Activated naive CD8-positive, alpha-beta T cell treated with anti-CD3 and anti-CD28 coated beads, Interleukin-2, amount 50 U/mL, for 16 hours (primary cell): ENCODE results near the gene TMC6.
"Not testable (repeated sequence)": the region's sequence is repeated elsewhere in the genome, so short reads cannot be mapped to it uniquely, and the experiment has no call there.

ENCODE experiments used
- DNase-seq: peaks from one replicate; pipeline ENCODE4 v3.0.0-alpha.2; 2020; ENCODE audit warnings: low read depth, low spot score

TMC6 gene

DNA sequence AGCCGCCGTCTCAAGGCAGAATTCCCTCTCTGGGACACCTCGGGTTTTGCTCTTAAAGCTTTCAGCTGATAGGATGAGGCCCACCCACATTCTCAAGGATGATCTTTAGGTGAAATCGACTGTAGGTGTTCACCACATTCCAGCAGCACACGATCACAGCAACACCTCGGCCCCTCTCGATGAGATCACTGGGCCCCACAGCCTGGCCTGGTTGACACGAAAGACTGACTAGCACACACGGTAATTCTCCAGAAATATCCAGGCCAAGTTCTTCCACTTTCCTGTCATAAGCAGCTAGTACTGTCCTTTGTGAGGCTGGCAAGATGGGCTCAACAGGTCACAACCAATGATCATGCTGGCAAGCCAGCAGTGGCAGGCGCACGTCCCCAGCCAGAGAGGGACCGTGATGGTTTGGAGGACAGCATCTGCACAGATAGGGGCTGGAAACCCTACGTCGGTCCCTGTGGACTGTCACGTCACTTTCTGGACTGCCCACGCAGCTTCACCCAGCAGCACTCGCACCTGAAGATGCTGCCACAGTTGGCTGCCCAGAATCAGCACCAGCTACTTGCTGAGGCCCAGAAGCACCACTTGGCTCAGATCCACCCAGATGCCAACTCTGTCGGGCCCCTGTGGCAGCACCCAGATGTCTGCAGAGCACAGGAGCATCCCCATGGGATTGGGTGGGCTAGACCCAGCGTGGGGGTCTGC, 17.4 kb downstream of the TMC6 start:
- DNase-seq = no peak

DNA sequence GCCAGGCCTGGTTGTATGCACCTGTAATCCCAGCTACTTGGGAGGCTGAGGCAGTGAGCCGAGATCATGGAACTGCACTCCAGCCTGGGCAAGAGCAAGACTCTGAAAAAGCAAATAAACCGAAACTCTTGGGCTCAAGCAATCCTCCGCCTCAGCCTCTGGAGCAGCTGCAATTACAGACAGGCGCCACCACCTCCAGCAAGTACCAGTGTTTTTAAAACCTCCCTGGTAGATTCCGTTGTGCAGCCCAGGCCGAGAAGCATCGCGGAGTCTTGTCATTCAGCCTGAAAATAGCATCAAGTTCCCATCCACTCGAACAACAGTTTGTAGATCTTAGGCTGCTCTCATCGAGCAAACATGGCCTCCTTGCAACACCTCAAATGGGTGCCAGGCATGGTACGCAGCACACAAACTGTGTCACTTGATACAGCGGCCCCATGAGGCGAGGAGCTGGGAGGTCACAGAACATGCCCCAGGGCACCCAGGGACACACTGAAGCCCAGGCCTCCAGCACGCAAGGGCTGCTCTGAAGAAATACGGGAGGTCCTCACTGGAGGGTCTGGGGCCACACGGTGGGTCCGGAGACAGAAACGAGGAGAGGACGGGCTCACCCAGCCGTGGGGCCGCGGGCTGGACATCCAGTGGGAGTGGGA, 18.1 kb downstream of the TMC6 start:
- DNase-seq = no peak

DNA sequence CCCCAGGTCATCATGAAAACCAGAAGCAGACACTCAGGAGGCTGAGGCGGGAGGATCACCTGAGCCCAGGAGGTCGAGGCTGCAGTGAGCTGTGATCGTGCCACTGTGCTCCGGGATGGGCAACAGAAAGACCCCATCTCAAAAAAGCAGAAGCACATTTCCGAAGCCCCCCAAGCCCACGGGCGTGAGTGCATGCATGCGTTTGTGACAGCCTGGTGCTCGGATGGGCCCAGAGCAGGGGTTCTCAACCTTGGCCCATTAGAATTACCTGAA, 19.1 kb downstream of the TMC6 start:
- DNase-seq = no peak

DNA sequence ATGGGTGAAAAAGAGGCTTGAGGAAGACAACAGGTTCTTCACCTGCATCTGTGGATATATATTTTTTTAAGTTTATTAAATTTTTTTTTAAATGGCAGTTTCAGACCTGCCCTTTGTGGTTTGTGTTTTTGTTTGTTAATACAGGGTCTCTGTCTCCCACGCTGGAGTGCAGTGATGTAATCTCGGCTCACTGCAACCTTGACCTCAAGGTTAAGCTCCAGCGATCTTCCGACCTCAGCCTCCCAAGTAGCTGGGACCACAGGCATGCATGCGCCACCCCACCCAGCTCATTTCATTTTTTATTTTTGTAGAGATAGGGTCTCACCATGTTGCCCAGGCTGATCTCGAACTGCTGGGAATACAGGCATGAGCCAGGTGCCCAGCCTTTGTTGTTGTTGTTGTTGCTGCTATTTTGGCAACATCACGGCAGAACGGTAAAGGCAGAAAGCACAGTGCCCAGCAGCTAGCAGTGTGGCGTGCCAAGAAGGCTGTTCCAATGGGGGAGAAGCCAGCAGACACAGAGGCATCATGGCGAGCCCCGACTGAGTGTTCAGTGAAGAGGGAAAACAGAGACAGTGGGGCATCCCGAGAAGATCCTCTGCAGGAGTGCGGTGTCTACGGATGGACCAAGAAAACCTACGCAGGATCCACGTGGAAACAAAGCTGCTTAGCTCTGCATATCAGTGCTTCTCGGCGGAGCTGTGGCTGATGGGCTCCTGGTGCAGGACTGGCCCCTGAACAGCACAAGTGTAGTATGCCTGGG, 19.6 kb downstream of the TMC6 start:
- no peak for DNase-seq

DNA sequence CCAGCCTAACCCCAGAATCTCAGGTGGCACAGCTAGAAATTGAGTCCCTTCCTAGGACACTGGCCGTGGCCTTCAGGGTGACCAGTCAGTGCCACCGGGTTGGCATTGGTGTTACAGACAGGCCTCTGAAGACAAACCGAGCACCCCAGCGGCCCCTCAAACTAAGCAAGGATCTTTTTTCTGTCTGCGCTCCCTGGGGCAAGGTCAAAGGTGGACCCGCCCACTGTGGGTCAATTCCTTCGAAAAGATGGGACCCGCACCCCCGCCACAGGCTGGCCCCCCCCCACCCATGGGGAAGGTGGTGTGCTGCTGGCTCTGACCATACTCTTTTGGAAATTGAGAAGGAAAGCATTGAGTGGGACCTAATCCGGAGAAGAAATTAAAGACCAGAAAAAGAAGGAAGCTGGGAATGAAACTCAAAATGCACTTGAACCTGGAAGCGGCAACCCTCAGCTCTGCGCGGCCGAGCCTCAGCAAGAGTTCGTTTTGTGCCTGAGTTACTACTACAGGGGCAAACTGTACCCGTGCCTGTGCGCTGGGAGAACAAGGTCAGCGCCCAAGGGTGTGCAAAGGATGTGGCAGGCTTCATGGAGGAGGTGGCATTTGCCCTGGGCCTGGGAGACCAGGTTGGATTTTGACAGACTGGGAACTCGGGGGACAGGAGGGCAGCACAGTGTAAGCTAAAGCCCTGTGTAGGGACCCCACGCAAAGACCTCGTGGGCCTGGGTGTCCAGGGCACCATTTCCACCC, 20.4 kb downstream of the TMC6 start:
- no peak for DNase-seq

DNA sequence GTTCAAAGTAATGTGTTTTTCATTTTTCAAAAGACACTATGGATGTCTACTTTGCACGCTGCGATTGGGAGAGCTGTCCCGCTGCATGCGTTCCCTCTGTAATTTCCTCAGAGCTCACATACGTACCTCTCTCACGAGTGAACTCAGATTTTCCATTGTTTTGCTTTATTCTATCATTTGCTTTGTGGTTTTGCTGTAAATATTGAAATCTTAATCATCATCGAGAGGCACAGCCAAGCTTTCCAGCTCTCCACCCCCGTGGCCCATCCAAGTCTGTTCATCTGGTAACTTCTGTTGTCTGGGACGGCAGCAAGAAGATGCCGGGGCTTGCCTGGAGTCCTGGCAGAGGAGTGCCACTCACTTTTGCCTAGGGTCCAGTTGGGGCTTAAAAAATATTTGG, 21.1 kb downstream of the TMC6 start:
- DNase-seq = no peak

DNA sequence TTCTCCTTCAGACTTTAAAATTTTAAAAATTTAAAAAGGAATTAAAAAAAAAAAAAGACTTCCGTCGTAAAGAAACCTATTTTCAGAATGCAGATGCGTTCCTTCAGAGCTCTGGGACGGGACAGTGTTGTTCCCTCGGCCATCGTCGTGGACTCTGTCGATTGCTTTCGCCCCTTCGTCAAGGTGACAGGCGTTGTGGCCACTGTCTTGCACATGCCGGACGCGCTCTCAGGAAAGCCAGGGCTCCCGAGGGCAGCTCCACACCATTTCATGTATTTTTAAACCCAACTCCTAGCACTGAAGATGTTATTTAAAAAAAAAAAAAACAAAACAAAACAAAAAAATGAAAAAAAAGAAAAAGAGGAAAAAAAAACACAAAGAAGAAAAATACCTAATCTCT, 22.3 kb downstream of the TMC6 start:
- no peak for DNase-seq

DNA sequence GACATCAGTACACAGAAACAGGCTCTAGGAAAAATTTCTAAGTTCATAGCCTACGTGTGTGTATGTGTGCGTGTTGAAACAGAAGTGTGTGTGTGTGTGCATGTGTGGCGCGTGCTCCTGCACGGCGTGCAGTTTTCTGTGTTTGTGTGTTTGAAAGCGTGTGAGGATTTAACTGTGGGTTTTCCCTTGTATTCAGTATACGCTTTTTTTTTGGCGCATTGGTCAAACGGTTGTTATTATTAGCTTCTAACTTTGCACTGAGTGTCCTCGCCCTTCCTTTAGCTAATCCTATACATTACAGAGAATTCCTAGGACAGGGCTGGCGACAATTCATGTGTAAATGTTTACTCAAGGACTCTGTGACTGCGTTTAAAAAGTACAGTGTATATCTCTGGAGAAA, 23.0 kb downstream of the TMC6 start:
- no peak for DNase-seq

DNA sequence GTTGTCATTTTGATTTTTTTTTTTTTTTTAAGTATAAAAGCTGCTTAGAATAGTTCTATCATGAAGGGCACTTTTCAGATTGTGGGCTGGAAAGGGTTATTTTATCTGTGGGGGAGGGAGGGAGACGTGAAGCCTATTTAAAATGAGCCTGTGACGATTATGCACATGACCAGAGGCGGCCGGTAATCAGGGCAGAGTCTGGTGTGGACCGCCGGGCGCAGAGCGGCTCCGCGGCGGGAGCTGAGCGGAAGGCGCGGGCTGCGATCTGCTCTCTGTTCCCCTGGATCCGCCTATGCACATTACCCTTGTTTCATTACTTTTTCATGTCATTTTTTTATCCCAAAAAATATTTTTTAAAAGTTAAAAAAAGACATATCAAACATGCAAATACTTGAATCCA, 23.5 kb downstream of the TMC6 start:
- DNase-seq = no peak

DNA sequence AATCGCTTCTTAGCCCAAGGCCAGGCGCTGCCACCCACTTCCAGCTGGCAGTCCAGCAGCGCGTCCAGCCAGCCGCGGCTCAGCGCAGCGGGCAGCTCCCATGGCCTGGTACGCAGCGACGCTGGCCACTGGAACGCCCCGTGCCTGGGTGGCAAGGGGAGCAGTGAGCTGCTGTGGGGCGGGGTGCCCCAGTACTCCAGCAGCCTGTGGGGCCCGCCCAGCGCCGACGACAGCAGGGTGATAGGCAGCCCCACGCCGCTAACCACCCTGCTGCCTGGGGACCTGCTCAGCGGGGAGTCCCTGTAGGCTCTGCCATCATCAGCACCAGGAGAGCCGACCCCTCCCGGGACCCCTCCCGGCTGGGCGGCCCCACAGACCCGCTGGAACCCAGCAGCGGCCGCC, 24.0 kb downstream of the TMC6 start:
- no peak for DNase-seq

DNA sequence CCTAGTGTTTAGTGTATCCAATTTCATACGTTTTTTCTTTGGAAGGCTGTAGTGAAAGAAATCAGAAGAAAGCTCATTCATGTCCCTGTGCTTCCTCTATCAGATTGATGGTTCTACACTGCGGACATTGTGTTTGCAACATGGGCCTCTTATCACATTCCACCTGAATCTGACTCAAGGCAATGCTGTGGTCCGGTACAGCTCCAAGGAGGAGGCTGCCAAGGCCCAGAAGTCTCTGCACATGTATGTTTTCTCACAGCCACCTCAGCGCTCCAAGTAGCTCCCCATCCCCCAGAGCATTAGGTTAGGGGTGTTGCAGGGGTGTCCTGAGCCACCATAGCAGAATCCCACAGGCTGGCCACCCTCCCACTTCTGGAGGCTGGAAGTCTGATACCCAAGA, 25.2 kb downstream of the TMC6 start:
- no peak for DNase-seq

DNA sequence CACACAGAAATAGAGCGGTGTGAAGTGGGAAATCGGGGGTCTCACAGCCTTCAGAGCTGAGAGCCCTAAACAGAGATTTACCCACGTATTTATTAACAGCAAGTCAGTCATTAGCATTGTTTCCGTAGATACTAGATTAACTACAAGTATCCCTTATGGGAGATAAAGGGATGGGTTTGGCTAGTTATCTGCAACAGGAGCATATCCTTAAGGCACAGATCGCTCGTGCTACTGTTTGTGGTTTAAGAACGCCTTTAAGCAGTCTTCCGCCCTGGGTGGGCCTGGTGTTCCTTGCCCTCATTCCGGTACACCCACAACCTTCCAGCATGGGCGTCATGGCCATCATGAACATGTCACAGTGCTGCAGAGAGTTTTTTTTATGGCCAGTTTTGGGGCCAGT, 27.0 kb downstream of the TMC6 start:
- no peak for DNase-seq

DNA sequence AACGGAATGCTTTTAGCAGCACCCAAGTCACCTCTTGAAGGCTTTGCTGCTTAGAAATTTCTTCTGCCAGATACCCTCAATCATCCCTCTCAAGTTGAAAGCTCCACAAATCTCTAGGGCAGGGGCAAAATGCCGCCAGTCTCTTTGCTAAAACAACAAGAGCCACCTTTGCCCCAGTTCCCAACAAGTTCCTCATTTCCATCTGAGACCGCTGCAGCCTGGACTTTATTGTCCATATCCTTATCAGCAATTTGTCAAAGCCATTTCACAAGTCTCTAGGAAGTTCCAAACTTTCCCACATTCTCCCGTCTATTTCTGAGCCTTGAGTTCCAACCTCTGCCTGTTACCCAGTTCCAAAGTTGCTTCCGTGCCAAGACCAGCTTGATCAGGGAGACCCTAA, 27.4 kb downstream of the TMC6 start:
- no peak for DNase-seq

DNA sequence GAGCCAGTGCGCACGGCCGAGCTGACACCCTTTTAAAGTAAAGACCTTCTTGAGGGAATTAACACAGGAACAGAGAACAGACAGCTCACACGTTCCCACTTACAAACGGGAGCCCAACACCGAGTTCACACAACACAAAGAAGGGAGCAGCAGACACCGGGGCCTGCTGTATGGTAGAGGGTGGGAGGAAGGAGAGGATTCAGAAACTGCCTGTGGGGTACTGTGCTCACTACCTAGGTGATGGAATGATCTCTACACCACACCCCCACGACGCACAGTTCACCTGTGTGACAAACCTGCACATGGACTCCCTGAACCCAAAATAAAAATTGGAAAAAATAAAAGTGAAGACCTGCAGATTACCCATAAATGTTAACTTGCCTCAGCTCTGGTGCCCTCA, 32.5 kb downstream of the TMC6 start:
- no peak for DNase-seq

DNA sequence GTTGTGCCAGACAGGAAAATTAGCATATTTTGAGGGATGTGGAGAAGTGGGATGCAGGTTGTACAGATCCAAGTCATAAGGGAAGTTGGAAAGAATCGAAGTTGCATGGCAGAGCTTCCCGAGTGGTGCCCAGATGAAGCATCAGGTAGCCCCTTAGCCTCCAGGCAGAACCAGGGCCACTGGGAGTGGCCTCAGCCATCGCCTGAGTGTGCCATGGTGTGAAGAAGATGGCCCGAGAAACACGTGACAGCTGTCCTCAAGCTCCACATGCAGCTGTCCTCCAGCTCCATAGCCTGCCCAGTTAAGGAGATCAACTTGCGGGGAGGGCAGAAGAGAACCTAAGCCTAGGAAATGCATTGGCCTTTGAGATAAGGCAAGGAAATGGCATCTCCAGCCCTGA, 33.5 kb downstream of the TMC6 start:
- DNase-seq = no peak

DNA sequence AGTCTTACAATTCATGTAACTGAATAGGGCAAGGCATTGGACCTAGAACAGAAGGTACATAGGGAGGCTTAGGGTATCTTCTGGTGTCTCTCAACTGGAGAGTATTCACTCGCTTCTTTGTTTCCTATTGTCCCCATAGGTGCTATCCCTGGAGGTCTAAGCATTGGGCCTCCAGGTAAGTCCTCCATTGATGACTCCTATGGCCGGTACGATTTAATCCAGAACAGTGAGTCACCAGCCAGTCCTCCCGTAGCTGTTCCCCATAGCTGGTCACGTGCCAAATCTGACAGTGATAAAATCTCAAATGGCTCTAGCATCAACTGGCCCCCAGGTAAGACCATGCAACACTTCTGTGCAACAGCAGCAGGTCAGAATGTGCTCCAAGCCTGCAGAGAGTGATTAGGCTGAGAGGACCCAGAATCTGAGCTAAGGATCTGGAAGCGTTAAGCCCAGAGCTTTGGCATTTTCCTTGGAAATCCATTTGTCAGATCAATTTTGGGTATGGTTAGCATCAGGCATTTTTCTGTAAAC, 35.7 kb downstream of the TMC6 start:
- no peak for DNase-seq

DNA sequence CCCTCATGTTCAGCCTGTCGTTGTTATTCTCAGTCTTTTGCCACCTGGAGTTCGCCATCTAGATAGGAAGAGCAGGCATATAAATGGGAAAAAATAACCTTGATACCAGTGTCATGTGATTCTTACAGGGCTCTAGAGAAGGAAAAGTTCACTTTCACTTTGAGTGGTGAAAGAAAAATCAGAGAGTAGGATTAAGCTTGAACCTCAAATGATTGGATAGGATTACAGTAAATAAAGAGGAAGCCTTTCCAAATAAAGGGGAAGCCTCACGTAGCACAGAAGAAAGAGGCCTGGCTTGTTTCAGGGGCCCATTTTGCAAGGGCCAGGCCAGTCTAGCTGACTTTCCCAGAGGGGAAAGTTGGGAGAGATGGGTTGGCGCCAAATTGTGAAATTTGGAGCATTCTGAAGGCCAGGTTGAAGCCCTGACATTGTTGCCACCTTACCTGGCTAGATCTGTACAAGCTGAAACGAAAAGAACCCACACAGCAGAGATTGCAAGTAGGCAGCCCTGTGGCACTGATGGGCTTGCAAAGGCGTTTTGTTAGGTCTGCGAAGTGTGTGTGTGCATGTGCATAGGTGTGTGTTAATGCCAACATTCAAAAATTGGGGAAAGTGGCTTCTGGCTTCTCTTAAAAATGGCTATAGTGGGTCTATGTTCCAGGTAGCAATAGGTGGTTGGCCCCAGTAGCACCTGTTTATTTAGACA, 38.8 kb downstream of the TMC6 start:
- DNase-seq = no peak

DNA sequence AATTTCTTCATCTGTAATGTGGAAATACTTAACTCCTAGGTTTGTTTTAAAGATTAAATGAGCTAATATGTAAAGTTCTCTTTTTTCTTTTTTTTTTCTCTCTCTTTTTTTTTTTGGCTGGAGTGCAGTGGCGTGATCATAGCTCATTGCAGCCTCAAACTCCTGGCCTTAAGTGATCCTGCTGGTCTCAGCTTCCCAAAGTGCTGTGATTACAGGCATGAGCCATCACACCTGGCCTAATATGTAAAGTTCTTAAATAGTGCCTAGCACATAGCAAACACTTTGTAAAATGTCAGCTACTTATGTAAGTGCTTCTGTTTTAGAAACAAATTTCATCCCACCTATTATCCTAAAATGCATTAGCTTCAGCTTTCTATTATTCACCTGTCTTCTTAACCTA, 40.0 kb downstream of the TMC6 start:
- no peak for DNase-seq

DNA sequence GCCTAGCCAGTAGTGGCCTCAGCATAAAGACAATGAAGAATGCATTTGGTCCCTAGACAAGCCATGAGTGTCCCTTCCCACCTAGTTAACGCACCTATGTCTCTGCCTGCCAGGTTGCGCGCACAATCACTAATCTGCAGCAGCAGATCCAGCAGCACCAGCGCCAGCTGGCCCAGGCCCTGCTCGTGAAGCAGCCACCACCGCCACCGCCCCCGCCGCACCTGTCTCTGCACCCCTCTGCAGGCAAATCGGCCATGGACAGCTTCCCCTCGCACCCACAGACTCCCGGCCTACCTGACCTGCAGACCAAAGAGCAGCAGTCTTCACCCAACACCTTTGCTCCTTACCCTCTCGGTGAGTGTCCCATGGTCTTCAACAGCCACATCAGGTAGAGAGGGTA, 41.8 kb downstream of the TMC6 start:
- DNase-seq = no peak

DNA sequence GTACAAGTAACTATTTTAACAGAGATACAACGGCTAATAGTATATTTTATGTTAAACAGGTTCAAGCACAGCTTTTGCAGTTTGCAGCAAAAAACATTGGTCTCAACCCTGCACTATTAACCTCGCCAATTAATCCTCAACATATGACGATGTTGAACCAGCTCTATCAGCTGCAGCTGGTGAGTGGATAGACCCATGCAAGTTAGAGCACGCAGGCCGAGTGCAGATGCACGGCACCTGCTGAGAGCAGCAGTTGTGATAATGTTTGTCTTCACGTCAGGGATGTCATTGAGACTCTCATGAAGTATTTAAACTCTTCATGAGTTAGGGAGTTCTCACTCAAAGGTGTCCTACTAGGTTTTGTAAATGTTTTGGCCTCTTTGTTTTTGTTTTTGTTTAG, 45.6 kb downstream of the TMC6 start:
- no peak for DNase-seq

DNA sequence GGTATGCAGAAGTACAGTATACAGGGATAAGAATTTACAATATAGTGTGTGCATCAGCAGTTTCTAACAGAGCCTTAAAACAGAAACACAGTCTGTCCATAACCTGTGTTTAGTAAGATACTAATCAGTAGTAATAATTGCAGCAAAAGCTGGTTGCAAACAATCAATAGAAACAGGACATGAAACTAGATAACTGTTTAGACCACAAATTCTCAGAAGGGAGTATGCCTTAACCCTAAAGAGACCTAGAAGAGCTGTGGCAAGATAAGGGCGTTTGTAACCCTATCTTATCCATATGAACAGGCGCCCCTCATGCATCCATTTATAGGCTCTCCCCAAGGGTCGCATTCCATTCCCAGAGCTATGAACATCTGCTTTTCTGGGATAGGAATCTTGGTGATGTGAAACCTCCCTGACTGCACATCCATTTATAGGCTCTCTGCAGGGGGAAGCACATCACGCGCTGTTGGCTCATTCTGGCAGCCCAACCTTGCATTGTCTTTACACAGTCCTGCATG, 46.1 kb downstream of the TMC6 start:
- not testable (repeated sequence) for DNase-seq
